Endodermal cell (in vitro differentiated cells): ENCODE measurements around the gene TAOK2. TPM values are rescaled to one million over a fixed set of nuclear protein-coding genes. Genes with fewer than 3 reads are reported as not detected.
"Not testable (repeated sequence)": the region's sequence is repeated elsewhere in the genome, so short reads cannot be mapped to it uniquely, and the experiment has no call there.

Experiments used
- DNase-seq: peaks from one replicate; pipeline ENCODE4 v3.0.0-alpha.2; 2017
- H3K27ac ChIP-seq: 2 replicates; pipeline ENCODE4 v1.5.1; 2013; ENCODE audit warnings: mild to moderate bottlenecking, low read depth, low read length, moderate library complexity
- H3K27me3 ChIP-seq: 2 replicates; pipeline ENCODE4 v1.6.1; 2013; ENCODE audit warnings: mild to moderate bottlenecking, low read length, moderate library complexity; ENCODE audit not compliant: insufficient read depth, control insufficient read depth, poor library complexity, severe bottlenecking
- H3K36me3 ChIP-seq: 2 replicates; pipeline ENCODE4 v1.7.0; 2013; ENCODE audit warnings: mild to moderate bottlenecking, low read length, moderate library complexity; ENCODE audit not compliant: control insufficient read depth, insufficient read depth
- H3K4me1 ChIP-seq: one replicate; pipeline ENCODE4 v1.7.0; 2013; ENCODE audit warnings: low read length; ENCODE audit not compliant: control insufficient read depth, insufficient read depth
- H3K4me3 ChIP-seq: 2 replicates; pipeline ENCODE4 v1.5.1; 2013; ENCODE audit warnings: mild to moderate bottlenecking, low read length, moderate library complexity
- H3K9ac ChIP-seq: 2 replicates; pipeline ENCODE4 v1.6.1; 2013; ENCODE audit warnings: mild to moderate bottlenecking, low read length, moderate library complexity; ENCODE audit not compliant: poor library complexity, severe bottlenecking; ENCODE audit errors: extremely low read depth
- H3K9me3 ChIP-seq: 2 replicates; pipeline ENCODE4 v1.6.1; 2013; ENCODE audit warnings: mild to moderate bottlenecking, low read length, moderate library complexity; ENCODE audit not compliant: control insufficient read depth
- H3K27ac Mint-ChIP-seq: 2 replicates; pipeline ENCODE4 v1.8.0; 2020; ENCODE audit warnings: mixed read lengths
- H3K27me3 Mint-ChIP-seq: 2 replicates; pipeline ENCODE4 v1.8.0; 2021; ENCODE audit warnings: mild to moderate bottlenecking, mixed read lengths; ENCODE audit not compliant: insufficient read depth
- H3K36me3 Mint-ChIP-seq: 2 replicates; pipeline ENCODE4 v1.8.0; 2020; ENCODE audit warnings: low read depth, mixed read lengths
- H3K4me1 Mint-ChIP-seq: 2 replicates; pipeline ENCODE4 v1.8.0; 2020; ENCODE audit warnings: mixed read lengths
- H3K4me3 Mint-ChIP-seq: 2 replicates; pipeline ENCODE4 v1.8.0; 2020; ENCODE audit warnings: mild to moderate bottlenecking, moderate library complexity, mixed read lengths
- H3K9me3 Mint-ChIP-seq: 2 replicates; pipeline ENCODE4 v1.8.0; 2020; ENCODE audit warnings: mild to moderate bottlenecking, mixed read lengths
- CTCF ChIP-seq: fragments of 200-600 bp; sonication (generic); conservative IDR thresholded peaks from 2 replicates; pipeline ENCODE4 v1.5.0; 2021; ENCODE audit warnings: antibody characterized with exemption, mild to moderate bottlenecking
- WGBS, 2 experiments: methylation state at CpG; one replicate each; pipeline versions ENCODE4 v1.1.5 to v1.1.7; 2013; ENCODE audit warnings: missing lambda C conversion rate in 2 of 2, mixed read lengths in 1 of 2; ENCODE audit not compliant: insufficient coverage in 1 of 2, insufficient read length in 1 of 2; 5-methylcytosine and 5-hydroxymethylcytosine counted together
- total RNA-seq, 2 donors: library from RNA; stranded (reverse); fragmentation: NEBNext Ultra II Directional in 1 of 2; extraction: Animal tissue kit (Norgen Biotek cat#: 25700) in 1 of 2; gene quantifications; 2 replicates in 1 of 2; 3 replicates in 1 of 2; pipeline ENCODE4 v1.2.1, GENCODE V29; 2021

The TAOK2 gene
- total RNA-seq, 2 donors from 2014 or later: 44.6 to 50.2 TPM

DNA sequence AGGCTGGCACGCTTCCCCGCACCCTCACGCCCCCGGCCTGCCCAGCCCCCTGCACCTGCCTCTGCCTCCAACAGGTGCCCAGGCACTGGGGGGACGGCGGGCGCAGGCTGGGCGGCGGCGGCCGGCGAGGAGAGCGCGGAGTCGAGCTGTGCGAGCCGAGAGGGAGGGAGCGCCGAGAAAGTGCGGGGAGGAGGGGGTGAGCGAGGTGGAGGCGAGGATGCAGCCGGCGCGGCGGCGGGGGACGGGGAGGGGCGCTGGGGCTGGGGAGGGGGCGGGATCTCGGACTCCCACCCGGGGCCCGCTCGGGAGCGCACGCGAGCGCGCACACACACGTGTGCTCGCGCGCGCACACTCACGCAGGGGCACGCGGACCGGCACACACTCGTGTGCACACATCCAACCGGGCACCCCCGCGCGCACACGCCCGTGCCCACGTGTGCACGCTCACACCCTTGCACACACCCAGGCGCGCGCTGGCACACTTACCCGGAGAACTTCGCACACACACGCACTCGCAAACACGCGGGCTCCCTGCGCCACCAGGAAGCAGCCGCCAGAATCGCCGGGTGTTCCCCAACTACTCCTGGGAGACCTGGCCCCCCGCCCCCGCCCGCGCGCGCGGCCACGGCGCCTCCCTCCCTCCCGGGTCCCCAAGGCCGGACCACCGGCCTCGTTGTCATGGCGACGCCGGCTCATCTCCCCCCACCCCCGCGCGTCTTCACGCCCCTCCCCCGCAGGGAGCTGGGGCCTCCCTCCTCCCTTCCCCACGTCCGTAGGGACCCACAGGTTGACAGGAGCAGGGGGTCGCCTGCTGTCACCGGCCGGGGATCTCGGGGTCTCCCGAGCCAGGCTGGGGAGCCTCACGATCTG, 37.4 kb downstream of the TAOK2 start, which contains the start of gene DOC2A:
TSS of gene DOC2A (minus strand) at position 184 of the 870 bp plus-strand sequence. CDS start 805 bp downstream, outside the sequence.
- H3K27me3 ChIP-seq: peaks cover 22% of the 10 kb centered on the region
- peak within 1 kb of the TSS; percentile 62 for H3K4me3 ChIP-seq
- Mint-ChIP-seq H3K4me3 (peak within 1 kb of the TSS; percentile 62), H3K27me3 (peaks cover 46% of the 10 kb centered on the region), H3K36me3 (no peaks in the 10 kb centered on the region), H3K4me1 (peaks cover 7% of the 10 kb centered on the region), H3K9me3 (no peaks in the 10 kb centered on the region), H3K27ac (no peak within 1 kb of the TSS)
- H3K27ac ChIP-seq: no peak within 1 kb of the TSS
- no peak for TF ChIP-seq CTCF
- no peaks in the 10 kb centered on the region for H3K4me1 ChIP-seq
- WGBS, 2 experiments: 1 to 2% methylated on average over 25 to 83 of the region's 99 CpGs
- H3K9me3 ChIP-seq: no peaks in the 10 kb centered on the region
- DNase-seq: peak; percentile 85
- H3K9ac ChIP-seq: no peak within 1 kb of the TSS
- H3K36me3 ChIP-seq: no peaks in the 10 kb centered on the region

DNA sequence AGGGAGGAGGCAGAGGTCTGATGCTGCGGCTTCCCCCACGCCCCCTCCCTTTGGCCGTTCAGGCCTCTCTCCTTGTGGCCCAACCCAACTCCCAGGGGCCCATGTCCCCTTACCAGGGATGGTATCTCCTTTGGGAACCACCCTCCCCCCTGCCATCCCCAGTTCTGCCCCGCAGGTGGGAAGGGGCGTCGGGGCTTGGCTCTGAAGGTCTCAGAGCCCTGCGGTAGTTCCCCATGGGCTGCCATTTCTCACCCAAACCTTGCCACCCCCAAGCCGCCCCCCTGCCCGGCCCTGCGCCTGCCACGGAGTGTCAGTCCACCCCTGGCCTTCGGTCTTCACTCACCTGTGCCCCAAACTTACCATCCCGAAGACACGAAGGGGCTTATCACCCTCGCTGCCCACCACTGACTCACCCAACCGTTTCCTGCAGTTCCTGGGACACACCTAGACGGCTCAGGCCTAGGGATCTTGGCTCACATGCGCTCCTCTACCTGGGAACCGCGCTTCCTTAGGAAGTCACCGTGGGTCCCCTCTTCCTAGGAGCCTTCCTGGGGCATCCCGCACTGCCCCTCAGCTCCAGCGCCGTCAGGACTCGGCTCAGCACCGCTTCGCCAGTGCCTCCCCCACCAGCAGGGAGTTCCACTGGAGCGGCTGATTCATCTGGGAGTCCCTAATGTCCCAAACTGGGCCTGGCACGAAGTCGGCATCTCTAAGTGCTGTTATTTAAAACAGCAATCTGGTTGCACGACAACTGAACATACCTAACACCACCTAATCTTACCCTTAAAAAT, 38.2 kb downstream of the TAOK2 start:
- H3K9ac ChIP-seq: no peak overlapping the region
- 29 to 35% methylated on average over 16 to 31 of the region's 31 CpGs for WGBS, 2 experiments
- peak overlapping the region; percentile 62 for H3K4me3 Mint-ChIP-seq
- no peaks in the 10 kb centered on the region for H3K9me3 ChIP-seq
- TF ChIP-seq CTCF: no peak
- H3K4me1 Mint-ChIP-seq: peaks cover 7% of the 10 kb centered on the region
- H3K36me3 Mint-ChIP-seq: no peaks in the 10 kb centered on the region
- H3K4me1 ChIP-seq: no peaks in the 10 kb centered on the region
- H3K4me3 ChIP-seq: no peak overlapping the region
- no peak overlapping the region for H3K27ac Mint-ChIP-seq
- H3K27me3 ChIP-seq: peaks cover 22% of the 10 kb centered on the region
- peak; percentile 70 for DNase-seq
- no peak overlapping the region for H3K27ac ChIP-seq
- H3K9me3 Mint-ChIP-seq: no peaks in the 10 kb centered on the region
- no peaks in the 10 kb centered on the region for H3K36me3 ChIP-seq
- H3K27me3 Mint-ChIP-seq: peaks cover 46% of the 10 kb centered on the region

- not testable (repeated sequence) for H3K4me3 Mint-ChIP-seq
Measured at GRCh38 chr16:30012598-30012997, 38.9 kb downstream of the TAOK2 start.

GRCh38 chr16:30015450-30015849, 41.8 kb downstream of the TAOK2 start:
- not testable (repeated sequence) for H3K36me3 Mint-ChIP-seq, H3K4me3 Mint-ChIP-seq, H3K4me3 ChIP-seq, H3K36me3 ChIP-seq, H3K9me3 ChIP-seq, H3K9ac ChIP-seq, H3K27ac ChIP-seq, H3K4me1 ChIP-seq, DNase-seq, H3K9me3 Mint-ChIP-seq, H3K27ac Mint-ChIP-seq, H3K4me1 Mint-ChIP-seq
- peaks cover 25% of the 10 kb centered on the region for H3K27me3 Mint-ChIP-seq
- H3K27me3 ChIP-seq: peaks cover 15% of the 10 kb centered on the region
- 89 to 96% methylated on average over 7 of the region's 7 CpGs for WGBS, 2 experiments

More at GRCh38 chr16:30012598-30012997, 38.9 kb downstream of the TAOK2 start:
- not testable (repeated sequence) for H3K9me3 ChIP-seq, H3K9ac ChIP-seq, H3K27ac Mint-ChIP-seq, H3K9me3 Mint-ChIP-seq, H3K4me3 ChIP-seq, H3K27ac ChIP-seq, H3K4me1 Mint-ChIP-seq, DNase-seq, H3K4me1 ChIP-seq, H3K36me3 ChIP-seq, H3K36me3 Mint-ChIP-seq
- H3K27me3 Mint-ChIP-seq: peaks cover 46% of the 10 kb centered on the region
- H3K27me3 ChIP-seq: peaks cover 22% of the 10 kb centered on the region
- WGBS, 2 experiments: 88 to 92% methylated on average over 11 to 14 of the region's 14 CpGs
